DOHH2 (cell line): ENCODE data around the gene DBR1.

Source experiments
- H3F3A ChIP-seq: fragments of 200-600 bp; sonication (generic), shearing (Covaris generic); 2 replicates; pipeline ENCODE4 v1.6.0; 2016; ENCODE audit warnings: antibody characterized with exemption, mild to moderate bottlenecking; ENCODE audit not compliant: control insufficient read depth, insufficient read depth
- H3K27ac ChIP-seq: fragments of 200-600 bp; sonication (generic); 2 replicates; pipeline ENCODE4 v1.5.1; 2014; ENCODE audit warnings: low read depth, mild to moderate bottlenecking, low read length, moderate library complexity
- H3K27me3 ChIP-seq: fragments of 200-600 bp; sonication (generic); 2 replicates; pipeline ENCODE4 v1.6.1; 2014; ENCODE audit warnings: mild to moderate bottlenecking, low read length, mixed read lengths; ENCODE audit not compliant: control insufficient read depth
- H3K36me3 ChIP-seq: fragments of 200-600 bp; sonication (generic); 2 replicates; pipeline ENCODE4 v1.6.1; 2014; ENCODE audit warnings: mild to moderate bottlenecking, low read length, moderate library complexity, mixed read lengths; ENCODE audit not compliant: control insufficient read depth
- H3K4me1 ChIP-seq: fragments of 200-600 bp; sonication (generic); 2 replicates; pipeline ENCODE4 v1.6.1; 2014; ENCODE audit warnings: mild to moderate bottlenecking, low read length, mixed read lengths; ENCODE audit not compliant: control insufficient read depth
- H3K4me2 ChIP-seq: fragments of 200-600 bp; sonication (generic); 2 replicates; pipeline ENCODE4 v1.6.0; 2014; ENCODE audit warnings: mild to moderate bottlenecking, low read length, moderate library complexity
- H3K4me3 ChIP-seq: fragments of 200-600 bp; sonication (generic); 2 replicates; pipeline ENCODE4 v1.5.1; 2014; ENCODE audit warnings: mild to moderate bottlenecking, low read length, mixed read lengths
- H3K79me2 ChIP-seq: fragments of 200-600 bp; sonication (generic); 2 replicates; pipeline ENCODE4 v1.6.1; 2014; ENCODE audit warnings: mild to moderate bottlenecking, low read length, mixed read lengths; ENCODE audit not compliant: control insufficient read depth
- H3K9me2 ChIP-seq: fragments of 200-600 bp; sonication (generic); replicated peaks from 2 replicates; pipeline ENCODE4 v1.6.1; 2014; ENCODE audit warnings: mild to moderate bottlenecking, low read length, mixed read lengths; ENCODE audit not compliant: control insufficient read depth
- H3K9me3 ChIP-seq: fragments of 200-600 bp; sonication (generic); 2 replicates; pipeline ENCODE4 v1.6.1; 2014; ENCODE audit warnings: antibody characterized with exemption, low read length, mixed read lengths; ENCODE audit not compliant: control insufficient read depth, insufficient read depth
- H4K20me1 ChIP-seq: fragments of 200-600 bp; sonication (generic); 2 replicates; pipeline ENCODE4 v1.6.0; 2014; ENCODE audit warnings: low read depth, mild to moderate bottlenecking, antibody characterized with exemption, low read length, moderate library complexity; ENCODE audit not compliant: control insufficient read depth, insufficient read depth
- EZH2phosphoT487 ChIP-seq: fragments of 200-600 bp; sonication (generic); IDR thresholded peaks from 2 replicates; pipeline ENCODE4 v1.6.1; 2017; ENCODE audit warnings: borderline replicate concordance, mild to moderate bottlenecking, antibody characterized with exemption, low read length, moderate library complexity, mixed read lengths
- TF ChIP-seq, protein P1 (sequence below): fragments of 200-600 bp; sonication (generic); IDR thresholded peaks from one replicate; pipeline ENCODE4 v1.5.1; 2014; ENCODE audit warnings: antibody characterized with exemption, mild to moderate bottlenecking, low read depth, low read length; ENCODE audit not compliant: poor library complexity, severe bottlenecking

The DBR1 gene

DNA sequence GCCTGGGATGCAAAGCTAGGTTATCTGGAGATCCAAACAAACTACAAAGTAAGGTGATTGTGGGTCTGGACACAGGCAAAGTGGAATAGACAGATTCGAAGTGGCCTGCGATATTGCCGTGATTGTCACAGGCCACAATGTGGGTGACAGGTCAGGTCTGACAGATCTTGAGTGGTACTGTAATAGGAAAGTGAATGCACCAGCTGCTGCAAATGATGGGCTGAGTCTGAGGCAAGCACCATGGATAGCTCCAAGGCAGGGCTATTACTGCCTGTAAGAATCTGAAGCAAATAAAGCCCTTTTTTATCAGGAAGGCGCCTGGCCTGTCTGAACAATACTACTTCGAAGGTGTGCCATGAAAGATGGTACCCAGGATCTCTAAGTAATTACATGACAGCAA, 22.3 kb upstream of the DBR1 start:
- Histone ChIP-seq H3K4me2 (no peak overlapping the region), H3K27ac (no peak overlapping the region), H3K9me3 (no peaks in the 10 kb centered on the region), H3K27me3 (no peaks in the 10 kb centered on the region), H3K36me3 (peaks cover 18% of the 10 kb centered on the region), H3K4me1 (no peaks in the 10 kb centered on the region), H3F3A (no peaks in the 10 kb centered on the region), H3K79me2 (peaks cover 95% of the 10 kb centered on the region), H3K4me3 (no peak overlapping the region), H4K20me1 (peaks cover 23% of the 10 kb centered on the region), H3K9me2 (no peaks in the 10 kb centered on the region)
- TF ChIP-seq EZH2phosphoT487: no peak
- TF ChIP-seq, protein P1, sequence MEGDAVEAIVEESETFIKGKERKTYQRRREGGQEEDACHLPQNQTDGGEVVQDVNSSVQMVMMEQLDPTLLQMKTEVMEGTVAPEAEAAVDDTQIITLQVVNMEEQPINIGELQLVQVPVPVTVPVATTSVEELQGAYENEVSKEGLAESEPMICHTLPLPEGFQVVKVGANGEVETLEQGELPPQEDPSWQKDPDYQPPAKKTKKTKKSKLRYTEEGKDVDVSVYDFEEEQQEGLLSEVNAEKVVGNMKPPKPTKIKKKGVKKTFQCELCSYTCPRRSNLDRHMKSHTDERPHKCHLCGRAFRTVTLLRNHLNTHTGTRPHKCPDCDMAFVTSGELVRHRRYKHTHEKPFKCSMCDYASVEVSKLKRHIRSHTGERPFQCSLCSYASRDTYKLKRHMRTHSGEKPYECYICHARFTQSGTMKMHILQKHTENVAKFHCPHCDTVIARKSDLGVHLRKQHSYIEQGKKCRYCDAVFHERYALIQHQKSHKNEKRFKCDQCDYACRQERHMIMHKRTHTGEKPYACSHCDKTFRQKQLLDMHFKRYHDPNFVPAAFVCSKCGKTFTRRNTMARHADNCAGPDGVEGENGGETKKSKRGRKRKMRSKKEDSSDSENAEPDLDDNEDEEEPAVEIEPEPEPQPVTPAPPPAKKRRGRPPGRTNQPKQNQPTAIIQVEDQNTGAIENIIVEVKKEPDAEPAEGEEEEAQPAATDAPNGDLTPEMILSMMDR: no peak

DNA sequence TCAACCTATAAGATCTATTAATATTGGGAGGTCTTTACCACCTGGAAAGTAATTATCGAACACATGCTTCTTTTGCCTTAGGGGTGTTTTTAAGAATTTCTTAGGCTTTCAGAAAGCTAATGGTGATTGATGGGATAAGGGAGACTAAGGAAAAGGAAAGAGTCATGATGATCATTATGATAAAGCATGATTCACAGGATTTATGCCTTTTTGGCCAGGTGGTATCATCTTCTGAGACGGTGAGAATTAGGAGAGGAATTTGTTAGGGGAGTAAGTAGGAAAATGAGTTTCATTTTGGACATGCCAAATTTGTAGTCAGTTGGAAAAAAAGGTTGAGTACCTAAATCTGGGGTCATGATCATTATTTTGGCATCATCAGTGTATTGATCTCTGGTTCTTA, 21.3 kb upstream of the DBR1 start:
- H3K36me3 ChIP-seq: peaks cover 27% of the 10 kb centered on the region
- H3K27ac ChIP-seq: no peak overlapping the region
- H3K9me2 ChIP-seq: no peaks in the 10 kb centered on the region
- H3F3A ChIP-seq: no peaks in the 10 kb centered on the region
- H3K9me3 ChIP-seq: no peaks in the 10 kb centered on the region
- H3K27me3 ChIP-seq: no peaks in the 10 kb centered on the region
- no peak for TF ChIP-seq EZH2phosphoT487
- TF ChIP-seq, protein P1: no peak
- no peaks in the 10 kb centered on the region for H3K4me1 ChIP-seq
- H4K20me1 ChIP-seq: peaks cover 27% of the 10 kb centered on the region
- H3K4me3 ChIP-seq: no peak overlapping the region
- H3K4me2 ChIP-seq: no peak overlapping the region
- H3K79me2 ChIP-seq: peaks cover 95% of the 10 kb centered on the region

DNA sequence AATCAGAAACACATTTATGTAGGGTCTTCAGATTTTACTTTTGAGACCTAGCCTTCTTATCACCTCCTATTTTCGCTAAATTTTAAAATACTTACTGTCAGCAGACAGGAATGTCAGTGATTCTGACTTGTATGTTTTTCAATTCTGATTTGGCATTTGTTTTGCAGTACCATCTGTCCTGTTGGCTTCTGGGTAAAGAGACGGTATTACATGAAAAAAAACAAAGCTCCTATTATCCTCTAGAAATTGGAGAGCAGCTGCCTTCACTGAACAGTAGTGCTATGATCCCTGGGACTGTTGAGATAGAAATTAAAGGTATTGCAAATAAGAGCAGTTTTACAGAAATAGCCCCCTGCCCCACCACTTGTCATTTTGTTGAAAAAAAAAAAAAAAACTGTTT, 20.8 kb upstream of the DBR1 start:
- Histone ChIP-seq H3K4me3 (no peak overlapping the region), H3K79me2 (peaks cover 95% of the 10 kb centered on the region), H3K9me2 (no peaks in the 10 kb centered on the region), H3K9me3 (no peaks in the 10 kb centered on the region), H3K36me3 (peaks cover 32% of the 10 kb centered on the region), H3K4me1 (0 out of 2 replicates have a peak, but pooled peaks cover 5% of the 10 kb centered on the region), H3K27me3 (no peaks in the 10 kb centered on the region), H3K4me2 (no peak overlapping the region), H4K20me1 (peaks cover 27% of the 10 kb centered on the region), H3K27ac (no peak overlapping the region), H3F3A (no peaks in the 10 kb centered on the region)
- no peak for TF ChIP-seq EZH2phosphoT487
- TF ChIP-seq, protein P1: no peak
